Activated CD8-positive, alpha-beta memory T cell treated with anti-CD3 and anti-CD28 coated beads for 36 hours (primary cell): ENCODE results near the gene TSPAN4. TPM values are rescaled to one million over a fixed set of nuclear protein-coding genes. Genes with fewer than 3 reads are reported as not detected.

Experiments used
- CTCF ChIA-PET: fragments of 350-600 bp; sonication (Branson Sonifier 250); formaldehyde crosslinking; loops from one replicate; lab custom pipeline; 2021; ENCODE audit warnings: antibody characterized with exemption; lab: Charles Lee
- POLR2A ChIA-PET: fragments of 350-600 bp; sonication (Branson Sonifier 250); formaldehyde crosslinking; loops from one replicate; lab custom pipeline; 2021; ENCODE audit warnings: antibody characterized with exemption; lab: Charles Lee
- total RNA-seq, 2 experiments: library from RNA; stranded (reverse); gene quantifications; one replicate each; pipeline ENCODE4 v1.2.3, GENCODE V29; 2021

Gene TSPAN4
- total RNA-seq, result 10 to 100 TPM in 1 of 2 experiments, 1 to 10 TPM in 1; 9.4 to 12.7 TPM

- POLR2A ChIA-PET, result interaction anchor here (0.8 to 1.4 kb wide), 4 partner anchors 9 to 467 kb away, joined by 3 to 8 read pairs (median 5); partner anchors contain the start of genes CHID1 and TOLLIP
- CTCF ChIA-PET, result interaction anchor here (1.0 to 1.7 kb wide), 4 partner anchors 8 to 209 kb away, joined by 3 to 6 read pairs (median 5); no protein-coding TSS in a partner anchor
These were observed at the start of gene TSPAN4, which contains the start of gene POLR2L for GRCh38 chr11:842370-843002. Gene TSPAN4, plus strand, starts transcription at chr11:842852. Its CDS starts 7,453 bp downstream, at chr11:850305. Gene POLR2L, minus strand, starts transcription at chr11:842529. Its CDS starts 21 bp downstream, at chr11:842508.

GRCh38 chr11:792873-793272, 49.8 kb upstream of the TSPAN4 start:
- CTCF ChIA-PET, result no interaction called here

GRCh38 chr11:793556-793955, 49.1 kb upstream of the TSPAN4 start:
- ChIA-PET CTCF (interaction anchor here (1.0 kb wide), 1 partner anchor 13 kb away, joined by 3 read pairs; no protein-coding TSS in a partner anchor), POLR2A (interaction anchor here (0.8 to 0.9 kb wide), 2 partner anchors 16 to 17 kb away, joined by 3 read pairs; partner anchors contain the start of genes GATD1 and RPLP2)

More at GRCh38 chr11:792873-793272, 49.8 kb upstream of the TSPAN4 start:
- POLR2A ChIA-PET, result interaction anchor here (0.8 kb wide), 1 partner anchor 16 kb away, joined by 3 read pairs; the partner anchor contains the start of gene RPLP2

GRCh38 chr11:794013-794765, 48.5 kb upstream of the TSPAN4 start:
- CTCF ChIA-PET, result interaction anchor here (0.5 to 1.0 kb wide), 2 partner anchors 13 to 230 kb away, joined by 3 read pairs; no protein-coding TSS in a partner anchor
- POLR2A ChIA-PET, result interaction anchor here (0.9 kb wide), 1 partner anchor 17 kb away, joined by 3 read pairs; the partner anchor contains the start of gene GATD1

GRCh38 chr11:794766-795633, 47.7 kb upstream of the TSPAN4 start:
- POLR2A ChIA-PET, result interaction anchor here (0.5 kb wide), 1 partner anchor 16 kb away, joined by 5 read pairs; no protein-coding TSS in a partner anchor
- CTCF ChIA-PET, result interaction anchor here (0.9 kb wide), 1 partner anchor 49 kb away, joined by 3 read pairs; no protein-coding TSS in a partner anchor

GRCh38 chr11:795634-796564, 46.8 kb upstream of the TSPAN4 start:
- CTCF ChIA-PET, result interaction anchor here (0.8 to 2.6 kb wide), 3 partner anchors 19 to 50 kb away, joined by 3 to 10 read pairs (median 4); partner anchors contain the start of gene GATD1
- POLR2A ChIA-PET, result interaction anchor here (0.5 to 0.9 kb wide), 2 partner anchors 15 to 47 kb away, joined by 3 to 5 read pairs; no protein-coding TSS in a partner anchor

GRCh38 chr11:796565-797295, 45.9 kb upstream of the TSPAN4 start:
- POLR2A ChIA-PET, result interaction anchor here (0.6 to 0.9 kb wide), 3 partner anchors 13 to 48 kb away, joined by 3 to 4 read pairs (median 3); partner anchors contain the start of gene RPLP2
- CTCF ChIA-PET, result interaction anchor here (0.8 to 2.6 kb wide), 2 partner anchors 20 to 29 kb away, joined by 4 to 10 read pairs; partner anchors contain the start of gene GATD1

- CTCF ChIA-PET, result interaction anchor here (2.6 kb wide), 1 partner anchor 20 kb away, joined by 10 read pairs; the partner anchor contains the start of gene GATD1
- POLR2A ChIA-PET, result interaction anchor here (0.6 to 0.8 kb wide), 2 partner anchors 12 to 13 kb away, joined by 3 to 4 read pairs; partner anchors contain the start of gene RPLP2
These were observed 45.2 kb upstream of the TSPAN4 start for GRCh38 chr11:797296-798092.

GRCh38 chr11:798093-798713, 44.4 kb upstream of the TSPAN4 start, which contains the start of gene SLC25A22:
Gene SLC25A22, minus strand, starts transcription at chr11:798281. Its CDS starts 3,275 bp downstream, at chr11:795006.
- CTCF ChIA-PET, result interaction anchor here (1.0 to 2.6 kb wide), 3 partner anchors 9 to 34 kb away, joined by 3 to 10 read pairs (median 5); partner anchors contain the start of genes CD151 and GATD1
- POLR2A ChIA-PET, result no interaction called here

- ChIA-PET POLR2A (no interaction called here), CTCF (interaction anchor here (1.0 kb wide), 1 partner anchor 8 kb away, joined by 5 read pairs; no protein-coding TSS in a partner anchor)
These were observed 42.9 kb upstream of the TSPAN4 start for GRCh38 chr11:799641-800316.

GRCh38 chr11:800473-800872, 42.2 kb upstream of the TSPAN4 start:
- CTCF ChIA-PET, result no interaction called here
- POLR2A ChIA-PET, result no interaction called here

GRCh38 chr11:801097-801780, 41.4 kb upstream of the TSPAN4 start:
- ChIA-PET CTCF (no interaction called here), POLR2A (no interaction called here)

GRCh38 chr11:802018-802617, 40.5 kb upstream of the TSPAN4 start:
- CTCF ChIA-PET, result no interaction called here
- POLR2A ChIA-PET, result no interaction called here
